OCI-LY7 (cell line): ENCODE results near the gene DUSP6. TPM values are rescaled to one million over a fixed set of nuclear protein-coding genes. Genes with fewer than 3 reads are reported as not detected.

Experiments used
- BruUV-seq: library from RNA; stranded (reverse); fragments of 400-500 nt; replicated peaks from 2 replicates; lab custom pipeline; 2021; lab: Mats Ljungman, UMichigan
- CTCF ChIA-PET: fragments of 300-600 bp; sonication (Branson Sonifier 250); formaldehyde crosslinking; loops from one replicate; lab custom pipeline; 2022; ENCODE audit warnings: antibody characterized with exemption; ENCODE audit not compliant: unreplicated experiment; lab: Charles Lee
- POLR2A ChIA-PET: fragments of 300-600 bp; sonication (Branson Sonifier 250); formaldehyde crosslinking; loops from one replicate; lab custom pipeline; 2022; ENCODE audit warnings: antibody characterized with exemption; lab: Charles Lee
- DNase-seq: peaks from one replicate; pipeline ENCODE4 v3.0.0-alpha.2; 2015; ENCODE audit warnings: low spot score
- H2AFZ ChIP-seq: fragments of 200-600 bp; sonication (generic), shearing (Covaris generic); 2 replicates; pipeline ENCODE4 v1.6.1; 2014; ENCODE audit warnings: mild to moderate bottlenecking, antibody characterized with exemption, low read length, moderate library complexity
- H3K27ac ChIP-seq: fragments of 200-600 bp; sonication (generic); 2 replicates; pipeline ENCODE4 v1.5.1; 2014; ENCODE audit warnings: mixed run types, low read depth, mild to moderate bottlenecking, moderate library complexity, low read length, inconsistent platforms; ENCODE audit not compliant: poor library complexity, severe bottlenecking
- H3K36me3 ChIP-seq: fragments of 200-600 bp; sonication (generic); 2 replicates; pipeline ENCODE4 v1.6.1; 2014; ENCODE audit warnings: mild to moderate bottlenecking, antibody characterized with exemption, low read length, moderate library complexity, mixed read lengths; ENCODE audit not compliant: insufficient read depth
- H3K4me1 ChIP-seq: fragments of 200-600 bp; sonication (generic); 2 replicates; pipeline ENCODE4 v1.5.1; 2014; ENCODE audit warnings: mild to moderate bottlenecking, low read length; ENCODE audit not compliant: insufficient read depth, poor library complexity, severe bottlenecking
- H3K4me2 ChIP-seq: fragments of 200-600 bp; sonication (generic); 2 replicates; pipeline ENCODE4 v1.6.1; 2014; ENCODE audit warnings: mild to moderate bottlenecking, low read length
- H3K4me3 ChIP-seq: fragments of 200-600 bp; sonication (generic); 2 replicates; pipeline ENCODE4 v1.5.1; 2014; ENCODE audit warnings: mild to moderate bottlenecking, low read depth, low read length; ENCODE audit not compliant: poor library complexity, severe bottlenecking
- H3K79me2 ChIP-seq: fragments of 200-600 bp; sonication (generic); 2 replicates; pipeline ENCODE4 v1.6.1; 2016; ENCODE audit warnings: low read depth, mild to moderate bottlenecking, low read length, moderate library complexity, mixed read lengths; ENCODE audit not compliant: insufficient read depth
- H3K9me2 ChIP-seq: fragments of 200-600 bp; sonication (generic); 2 replicates; pipeline ENCODE4 v1.6.1; 2016; ENCODE audit warnings: mild to moderate bottlenecking, low read length, mixed read lengths; ENCODE audit not compliant: insufficient read depth
- H3K9me3 ChIP-seq: fragments of 200-600 bp; sonication (generic); 2 replicates; pipeline ENCODE4 v1.6.1; 2014; ENCODE audit warnings: mild to moderate bottlenecking, mixed run types, low read length, mixed read lengths
- H4K20me1 ChIP-seq: fragments of 200-600 bp; sonication (generic); 2 replicates; pipeline ENCODE4 v1.6.1; 2014; ENCODE audit warnings: mild to moderate bottlenecking, antibody characterized with exemption, low read length, moderate library complexity, mixed read lengths; ENCODE audit not compliant: insufficient read depth
- CTCF ChIP-seq: fragments of 200-600 bp; sonication (generic); conservative IDR thresholded peaks from 2 replicates; pipeline ENCODE4 v1.5.1; 2014; ENCODE audit warnings: mild to moderate bottlenecking, antibody characterized with exemption, low read length, moderate library complexity, mixed read lengths
- EZH2phosphoT487 ChIP-seq: fragments of 200-600 bp; sonication (generic); IDR thresholded peaks from 2 replicates; pipeline ENCODE4 v1.6.1; 2018; ENCODE audit warnings: low read depth, borderline replicate concordance, mild to moderate bottlenecking, mixed run types, antibody characterized with exemption, low read length, moderate library complexity, mixed read lengths
- intact Hi-C: fragments of 100-400 bp; cut with micrococcal nuclease; formaldehyde crosslinking; loops from one replicate; pipeline ENCODE4 v1.10.0; 2022; ENCODE audit not compliant: unreplicated experiment
- total RNA-seq, 2 experiments: library from RNA; depleted of rRNA in 1 of 2; stranded (reverse); fragments of >200 nt in 1 of 2; shearing (Covaris generic) in 1 of 2; gene quantifications; 2 replicates each; pipeline ENCODE4 v1.2.3, GENCODE V29; 2014 to 2022

DUSP6 gene
- total RNA-seq, 2 experiments from 2014 or later = 0.47 to 2.2 TPM

GRCh38 chr12:89400415-89400814 lies 48.1 kb upstream of the DUSP6 start:
- ChIA-PET POLR2A (interaction anchor here (0.6 kb wide), 1 partner anchor 111 kb away, joined by 5 read pairs; no protein-coding TSS in a partner anchor), CTCF (no interaction called here)
- no peaks in the 10 kb centered on the region for H3K79me2 ChIP-seq
- BruUV-seq = no TSS peak
- intact Hi-C loops = no loop called here
- no peak for TF ChIP-seq CTCF
- TF ChIP-seq EZH2phosphoT487 = no peak
- no peak overlapping the region for H3K4me3 ChIP-seq
- H3K27ac ChIP-seq = no peak overlapping the region
- no peaks in the 10 kb centered on the region for H3K9me2 ChIP-seq
- H3K36me3 ChIP-seq = no peaks in the 10 kb centered on the region
- DNase-seq = no peak
- no peaks in the 10 kb centered on the region for H3K9me3 ChIP-seq
- H4K20me1 ChIP-seq = no peaks in the 10 kb centered on the region
- no peak overlapping the region for H3K4me2 ChIP-seq
- no peaks in the 10 kb centered on the region for H3K4me1 ChIP-seq
- H2AFZ ChIP-seq = no peak overlapping the region

- intact Hi-C loops = no loop called here
- Histone ChIP-seq H3K9me3 (no peaks in the 10 kb centered on the region), H2AFZ (no peak overlapping the region), H3K79me2 (no peaks in the 10 kb centered on the region), H3K36me3 (no peaks in the 10 kb centered on the region), H3K9me2 (no peaks in the 10 kb centered on the region), H4K20me1 (no peaks in the 10 kb centered on the region), H3K4me2 (no peak overlapping the region), H3K4me1 (no peaks in the 10 kb centered on the region), H3K4me3 (no peak overlapping the region), H3K27ac (no peak overlapping the region)
- no TSS peak for BruUV-seq
- ChIA-PET CTCF (no interaction called here), POLR2A (interaction anchor here (0.9 kb wide), 1 partner anchor 47 kb away, joined by 3 read pairs; no protein-coding TSS in a partner anchor)
- no peak for TF ChIP-seq EZH2phosphoT487
- no peak for TF ChIP-seq CTCF
- no peak for DNase-seq
Measured at GRCh38 chr12:89395712-89396111, 43.4 kb upstream of the DUSP6 start.

- Histone ChIP-seq H3K36me3 (no peaks in the 10 kb centered on the region), H3K4me3 (no peak overlapping the region), H3K4me2 (no peak overlapping the region), H3K4me1 (no peaks in the 10 kb centered on the region), H4K20me1 (no peaks in the 10 kb centered on the region), H2AFZ (no peak overlapping the region), H3K27ac (no peak overlapping the region), H3K9me3 (no peaks in the 10 kb centered on the region), H3K79me2 (no peaks in the 10 kb centered on the region), H3K9me2 (no peaks in the 10 kb centered on the region)
- BruUV-seq = no TSS peak
- ChIA-PET POLR2A (interaction anchor here (0.7 to 1.0 kb wide), 3 partner anchors 9 to 323 kb away, joined by 3 read pairs; no protein-coding TSS in a partner anchor), CTCF (no interaction called here)
- no peak for TF ChIP-seq CTCF
- no peak for TF ChIP-seq EZH2phosphoT487
- intact Hi-C loops = no loop called here
- no peak for DNase-seq
Measured at GRCh38 chr12:89393551-89394121, 41.3 kb upstream of the DUSP6 start.
